K562 (cell line): ENCODE measurements around the gene ECE2. TPM values are rescaled to one million over a fixed set of nuclear protein-coding genes. Genes with fewer than 3 reads are reported as not detected.

Experiments
- CAMTA2 ChIP-seq: fragments of 250-450 bp; sonication (Bioruptor Pico); conservative IDR thresholded peaks from 2 replicates; pipeline ENCODE4 v1.5.1; 2022
- CHD4 ChIP-seq: fragments of 200-600 bp; sonication (generic); IDR thresholded peaks from 3 replicates; pipeline ENCODE4 v1.6.1; 2012; ENCODE audit warnings: low read depth, mild to moderate bottlenecking, mixed read lengths, low read length, inconsistent platforms; ENCODE audit not compliant: insufficient read depth, insufficient replicate concordance, poor library complexity, severe bottlenecking
- CTBP1 ChIP-seq: fragments of 450-650 bp; IDR thresholded peaks from 2 replicates; pipeline ENCODE4 v1.6.1; 2016; ENCODE audit warnings: borderline replicate concordance
- GATAD2B ChIP-seq: fragments of 450-650 bp; IDR thresholded peaks from 2 replicates; pipeline ENCODE4 v1.6.1; 2017; ENCODE audit warnings: mild to moderate bottlenecking, borderline replicate concordance
- ILF3 ChIP-seq: fragments of 450-650 bp; IDR thresholded peaks from 2 replicates; pipeline ENCODE4 v1.6.1; 2018; ENCODE audit warnings: antibody characterized with exemption, mild to moderate bottlenecking, moderate library complexity, borderline replicate concordance
- KDM2B ChIP-seq: fragments of 250-450 bp; sonication (Bioruptor Pico); IDR thresholded peaks from 2 replicates; pipeline ENCODE4 v1.8.0; 2021; ENCODE audit warnings: mild to moderate bottlenecking, moderate library complexity
- NEUROD1 ChIP-seq: fragments of 150-350 bp; IDR thresholded peaks from 2 replicates; pipeline ENCODE4 v1.6.1; 2014; ENCODE audit warnings: borderline replicate concordance, low read length, low read depth; ENCODE audit not compliant: partially characterized antibody
- PHF21A ChIP-seq: fragments of 450-650 bp; IDR thresholded peaks from 2 replicates; pipeline ENCODE4 v1.6.1; 2017; ENCODE audit warnings: low read depth, borderline replicate concordance
- PPARD ChIP-seq: fragments of 250-450 bp; sonication (Bioruptor Pico); IDR thresholded peaks from 2 replicates; pipeline ENCODE4 v1.8.0; 2022; ENCODE audit warnings: inconsistent platforms, mild to moderate bottlenecking, moderate library complexity
- RCOR1 ChIP-seq, 2 experiments: IDR thresholded peaks; 2 replicates each; pipeline ENCODE4 v1.6.1; 2012; ENCODE audit warnings: low read depth in 2 of 2, low read length in 2 of 2, borderline replicate concordance in 1 of 2, improper control_type of control experiment in 1 of 2
- ZBTB26 ChIP-seq: fragments of 450-650 bp; formaldehyde crosslinking; IDR thresholded peaks from 2 replicates; pipeline ENCODE4 v1.4.0; 2022; ENCODE audit warnings: missing genetic modification characterization
- ZFPM2 ChIP-seq: fragments of 250-450 bp; sonication (Bioruptor Pico); IDR thresholded peaks from 2 replicates; pipeline ENCODE4 v1.5.1; 2022; ENCODE audit warnings: mild to moderate bottlenecking
- ZNF395 ChIP-seq: fragments of 200-800 bp; sonication (Bioruptor generic); IDR thresholded peaks from 2 replicates; pipeline ENCODE4 v1.6.1; 2017; ENCODE audit warnings: missing genetic modification characterization, missing compliant biosample characterization
- ZNF76 ChIP-seq: fragments of 250-450 bp; sonication (Bioruptor Pico); IDR thresholded peaks from 2 replicates; pipeline ENCODE4 v1.4.0; 2020; ENCODE audit warnings: mild to moderate bottlenecking, moderate library complexity, borderline replicate concordance
- polyA plus RNA-seq, 8 experiments: library from polyadenylated mRNA; depleted of rRNA in 4 of 8; stranded (reverse) in 5 of 8; unstranded in 3 of 8; fragments of >200 nt; fragmentation: Nextera tagmentation in 2 of 8; fragmentation: Illumina TruSeq in 1 of 8; extraction: Ambion mirVana in 2 of 8; extraction: Trizol in 1 of 8; gene quantifications; 2 replicates each; pipeline versions ENCODE4 v1.2.1 to v1.2.3, GENCODE V29; 2011 to 2014; ENCODE audit warnings: inconsistent platforms in 1 of 8, missing spikeins in 1 of 8
- total RNA-seq, 7 experiments: library from RNA; depleted of rRNA in 6 of 7; stranded (reverse); fragments of >200 nt in 6 of 7; fragmentation: Illumina TruSeq in 2 of 7; extraction: Trizol in 2 of 7; gene quantifications; 2 replicates each; pipeline versions ENCODE4 v1.2.1 to v1.2.3, GENCODE V29; 2011 to 2021; ENCODE audit warnings: low replicate concordance in 1 of 7
- TF ChIP-seq, protein P1 (sequence below): fragments of 250-450 bp; sonication (Bioruptor Pico); IDR thresholded peaks from 2 replicates; pipeline ENCODE4 v1.4.0; 2020
- TF ChIP-seq, protein P2 (sequence below): fragments of 450-650 bp; IDR thresholded peaks from 2 replicates; pipeline ENCODE4 v1.6.1; 2017; ENCODE audit warnings: mild to moderate bottlenecking, moderate library complexity

ECE2 gene
- total and polyA plus RNA-seq, 9 of the 15 experiments (the other 6 are each of a cell fraction or from before 2014, with no cell fraction given): not detected

DNA sequence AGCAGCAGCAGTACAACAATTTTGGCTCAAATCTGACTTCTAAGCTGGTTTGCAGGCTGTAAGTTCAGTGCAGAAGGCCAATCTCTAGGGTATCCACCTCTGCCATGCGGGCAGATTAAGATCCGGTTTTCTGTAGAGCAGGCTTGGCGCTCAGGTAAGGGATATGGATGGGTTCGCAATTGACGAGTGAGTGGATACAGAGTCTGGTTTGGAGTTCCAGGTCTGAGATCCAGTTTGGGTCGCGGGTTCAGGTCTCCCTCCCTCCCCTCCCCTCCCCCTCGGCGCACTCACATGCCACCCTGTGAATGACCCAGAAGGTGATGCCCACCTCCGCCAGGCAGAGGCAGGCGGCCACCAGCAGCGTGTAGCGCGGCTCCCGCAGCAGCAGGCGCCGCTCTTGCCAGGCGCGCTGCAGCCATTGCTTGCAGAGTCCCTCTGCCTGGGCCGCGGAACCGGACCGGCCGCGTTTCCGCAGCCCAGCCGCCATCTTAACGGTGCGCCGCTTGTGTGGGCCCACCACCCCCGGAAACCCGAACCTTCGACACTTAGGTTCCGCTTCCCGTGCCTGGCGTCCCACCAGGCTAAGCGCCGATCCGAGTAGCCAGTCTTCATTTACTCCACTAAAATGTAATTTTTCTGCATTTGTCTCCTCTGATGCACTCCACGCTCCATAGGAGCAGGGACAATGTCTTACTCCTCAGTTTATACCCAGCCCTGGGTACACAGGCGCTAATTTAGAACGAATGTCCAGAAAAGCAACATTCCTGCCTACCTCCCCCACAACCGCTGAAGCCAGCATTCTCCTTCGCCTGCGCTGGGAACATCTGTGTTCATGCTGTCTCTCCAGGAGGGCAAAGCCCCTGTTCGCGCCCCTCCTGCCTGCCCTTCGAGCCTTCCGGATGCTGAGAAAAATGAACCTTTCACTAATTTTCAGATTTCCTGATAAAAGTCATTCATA lies 27.1 kb upstream of the ECE2 start, which contains the start of gene ALG3 (continued):
- no peak for TF ChIP-seq ZBTB26 (CRISPR knock-in tag)
- no peak for TF ChIP-seq CAMTA2
- TF ChIP-seq CTBP1: peak; percentile 49; the same call in 1 of the 2 replicates
- 0 out of 2 replicates have a peak, but pooled peaks have one; percentile 72 for TF ChIP-seq ILF3
- TF ChIP-seq GATAD2B: peak; percentile 69
- TF ChIP-seq ZFPM2: no peak
- TF ChIP-seq PHF21A: no peak; the same call in 1 of the 2 replicates
- 0 out of 4 replicates have a peak, but pooled peaks of 1 of the 2 experiments have one; percentile 6 for TF ChIP-seq RCOR1 (IDR thresholded peaks at IDR 0.05; ENCODE audit: borderline replicate concordance in 1 of 2, low read depth in 2 of 2, low read length in 2 of 2)
- 0 out of 2 replicates have a peak, but pooled peaks have one; percentile 58 for TF ChIP-seq ZNF395 (CRISPR knock-in tag)
- TF ChIP-seq, protein P1, sequence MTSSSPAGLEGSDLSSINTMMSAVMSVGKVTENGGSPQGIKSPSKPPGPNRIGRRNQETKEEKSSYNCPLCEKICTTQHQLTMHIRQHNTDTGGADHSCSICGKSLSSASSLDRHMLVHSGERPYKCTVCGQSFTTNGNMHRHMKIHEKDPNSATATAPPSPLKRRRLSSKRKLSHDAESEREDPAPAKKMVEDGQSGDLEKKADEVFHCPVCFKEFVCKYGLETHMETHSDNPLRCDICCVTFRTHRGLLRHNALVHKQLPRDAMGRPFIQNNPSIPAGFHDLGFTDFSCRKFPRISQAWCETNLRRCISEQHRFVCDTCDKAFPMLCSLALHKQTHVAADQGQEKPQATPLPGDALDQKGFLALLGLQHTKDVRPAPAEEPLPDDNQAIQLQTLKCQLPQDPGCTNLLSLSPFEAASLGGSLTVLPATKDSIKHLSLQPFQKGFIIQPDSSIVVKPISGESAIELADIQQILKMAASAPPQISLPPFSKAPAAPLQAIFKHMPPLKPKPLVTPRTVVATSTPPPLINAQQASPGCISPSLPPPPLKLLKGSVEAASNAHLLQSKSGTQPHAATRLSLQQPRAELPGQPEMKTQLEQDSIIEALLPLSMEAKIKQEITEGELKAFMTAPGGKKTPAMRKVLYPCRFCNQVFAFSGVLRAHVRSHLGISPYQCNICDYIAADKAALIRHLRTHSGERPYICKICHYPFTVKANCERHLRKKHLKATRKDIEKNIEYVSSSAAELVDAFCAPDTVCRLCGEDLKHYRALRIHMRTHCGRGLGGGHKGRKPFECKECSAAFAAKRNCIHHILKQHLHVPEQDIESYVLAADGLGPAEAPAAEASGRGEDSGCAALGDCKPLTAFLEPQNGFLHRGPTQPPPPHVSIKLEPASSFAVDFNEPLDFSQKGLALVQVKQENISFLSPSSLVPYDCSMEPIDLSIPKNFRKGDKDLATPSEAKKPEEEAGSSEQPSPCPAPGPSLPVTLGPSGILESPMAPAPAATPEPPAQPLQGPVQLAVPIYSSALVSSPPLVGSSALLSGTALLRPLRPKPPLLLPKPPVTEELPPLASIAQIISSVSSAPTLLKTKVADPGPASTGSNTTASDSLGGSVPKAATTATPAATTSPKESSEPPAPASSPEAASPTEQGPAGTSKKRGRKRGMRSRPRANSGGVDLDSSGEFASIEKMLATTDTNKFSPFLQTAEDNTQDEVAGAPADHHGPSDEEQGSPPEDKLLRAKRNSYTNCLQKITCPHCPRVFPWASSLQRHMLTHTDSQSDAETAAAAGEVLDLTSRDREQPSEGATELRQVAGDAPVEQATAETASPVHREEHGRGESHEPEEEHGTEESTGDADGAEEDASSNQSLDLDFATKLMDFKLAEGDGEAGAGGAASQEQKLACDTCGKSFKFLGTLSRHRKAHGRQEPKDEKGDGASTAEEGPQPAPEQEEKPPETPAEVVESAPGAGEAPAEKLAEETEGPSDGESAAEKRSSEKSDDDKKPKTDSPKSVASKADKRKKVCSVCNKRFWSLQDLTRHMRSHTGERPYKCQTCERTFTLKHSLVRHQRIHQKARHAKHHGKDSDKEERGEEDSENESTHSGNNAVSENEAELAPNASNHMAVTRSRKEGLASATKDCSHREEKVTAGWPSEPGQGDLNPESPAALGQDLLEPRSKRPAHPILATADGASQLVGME (CRISPR knock-in tag): 0 out of 2 replicates have a peak, but pooled peaks have one; percentile 76
- TF ChIP-seq ZNF76: 0 out of 2 replicates have a peak, but pooled peaks have one; percentile 46
- TF ChIP-seq KDM2B (CRISPR knock-in tag): no peak
- TF ChIP-seq CHD4: no peak
- TF ChIP-seq, protein P2, sequence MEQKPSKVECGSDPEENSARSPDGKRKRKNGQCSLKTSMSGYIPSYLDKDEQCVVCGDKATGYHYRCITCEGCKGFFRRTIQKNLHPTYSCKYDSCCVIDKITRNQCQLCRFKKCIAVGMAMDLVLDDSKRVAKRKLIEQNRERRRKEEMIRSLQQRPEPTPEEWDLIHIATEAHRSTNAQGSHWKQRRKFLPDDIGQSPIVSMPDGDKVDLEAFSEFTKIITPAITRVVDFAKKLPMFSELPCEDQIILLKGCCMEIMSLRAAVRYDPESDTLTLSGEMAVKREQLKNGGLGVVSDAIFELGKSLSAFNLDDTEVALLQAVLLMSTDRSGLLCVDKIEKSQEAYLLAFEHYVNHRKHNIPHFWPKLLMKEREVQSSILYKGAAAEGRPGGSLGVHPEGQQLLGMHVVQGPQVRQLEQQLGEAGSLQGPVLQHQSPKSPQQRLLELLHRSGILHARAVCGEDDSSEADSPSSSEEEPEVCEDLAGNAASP: no peak
- peak; percentile 89 for TF ChIP-seq NEUROD1
- no peak for TF ChIP-seq PPARD (CRISPR knock-in tag)
